Muscle of leg (tissue), 11 donors: ENCODE measurements around the gene TAF15. TPM values are rescaled to one million over a fixed set of nuclear protein-coding genes. Genes with fewer than 3 reads are reported as not detected.

Source experiments
- DNase-seq: peaks from one replicate; pipeline ENCODE4 v3.0.0; 2013
- H3K27ac ChIP-seq: one replicate; pipeline ENCODE4 v1.5.1; 2013; ENCODE audit warnings: mild to moderate bottlenecking, low read length, control low read depth
- H3K27me3 ChIP-seq: one replicate; pipeline ENCODE4 v1.6.1; 2013; ENCODE audit warnings: low read length; ENCODE audit not compliant: control insufficient read depth, insufficient read depth
- H3K36me3 ChIP-seq: one replicate; pipeline ENCODE4 v1.6.1; 2013; ENCODE audit warnings: low read length; ENCODE audit not compliant: control insufficient read depth, insufficient read depth
- H3K4me1 ChIP-seq: one replicate; pipeline ENCODE4 v1.6.1; 2013; ENCODE audit warnings: low read length; ENCODE audit not compliant: control insufficient read depth, insufficient read depth
- H3K4me3 ChIP-seq: one replicate; pipeline ENCODE4 v1.5.1; 2013; ENCODE audit warnings: low read length, control low read depth
- H3K9me3 ChIP-seq: replicated peaks from 2 replicates; pipeline ENCODE4 v1.6.1; 2013; ENCODE audit warnings: low read depth, low read length; ENCODE audit not compliant: control insufficient read depth
- WGBS: methylation state at CpG from one replicate; pipeline ENCODE4 v1.1.5; 2013; ENCODE audit warnings: missing lambda C conversion rate; ENCODE audit not compliant: insufficient coverage; 5-methylcytosine and 5-hydroxymethylcytosine counted together
- polyA plus RNA-seq, 8 donors: library from polyadenylated mRNA; unstranded; fragments of 120-200 nt; gene quantifications; one replicate each; pipeline versions ENCODE4 v1.2.1 to v1.2.3, GENCODE V29; 2013; ENCODE audit warnings: inconsistent platforms in 1 of 8, low replicate concordance in 1 of 8; ENCODE audit not compliant: insufficient read length in 8 of 8, insufficient read depth in 1 of 8
- total RNA-seq: library from RNA; stranded (reverse); fragments of 120-200 nt; gene quantifications from one replicate; pipeline ENCODE4 v1.2.4, GENCODE V29; 2013

TAF15 gene
- total and polyA plus RNA-seq, 9 donors = 26.9 to 162 (median 140) TPM

DNA sequence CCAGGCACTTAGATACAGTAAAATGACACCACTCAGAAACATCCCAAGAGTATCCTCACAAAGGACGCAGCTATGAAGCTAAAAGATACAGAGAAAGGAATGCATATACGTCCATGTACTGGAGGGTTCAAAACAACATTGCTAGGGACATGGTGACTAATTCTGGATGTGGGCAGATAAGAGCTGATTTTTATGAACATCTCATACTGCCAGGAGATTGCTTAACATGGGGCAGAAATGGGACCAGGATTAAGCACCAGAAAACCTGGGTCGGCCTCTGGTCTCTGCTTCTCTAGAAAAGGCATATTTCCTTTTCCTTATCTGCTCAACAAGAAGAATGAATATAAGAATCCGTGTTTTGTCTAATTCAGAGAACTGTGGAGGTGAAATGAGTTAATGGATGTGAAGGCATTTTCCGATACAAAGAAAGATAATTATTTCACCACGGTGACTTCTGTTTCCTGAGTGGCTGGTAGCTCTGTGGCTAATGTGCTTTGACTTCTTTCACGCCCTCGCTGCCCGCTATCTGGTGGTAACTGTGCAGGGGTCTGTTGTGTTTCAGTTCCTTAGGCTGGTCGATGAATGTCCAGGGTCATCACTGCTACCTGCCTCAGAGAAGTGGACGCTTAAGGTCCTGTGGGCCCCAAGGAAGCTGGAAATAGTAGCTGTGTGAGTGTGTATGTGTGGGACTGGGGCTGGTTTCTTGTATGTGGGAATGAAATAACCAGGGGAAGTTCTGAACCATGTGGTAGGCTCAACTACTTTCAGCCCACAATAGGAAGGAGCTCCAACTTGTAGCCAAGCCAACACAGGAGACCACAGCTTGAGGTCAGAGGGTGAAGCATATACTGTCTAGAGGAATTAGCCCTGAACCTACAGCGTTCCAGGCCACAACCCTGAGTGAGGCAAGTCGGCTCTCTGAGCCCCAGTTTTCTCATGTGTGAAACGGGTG is 86.6 kb downstream of the TAF15 start:
- no peak for DNase-seq
- no peaks in the 10 kb centered on the region for H3K27me3 ChIP-seq
- no peaks in the 10 kb centered on the region for H3K4me1 ChIP-seq
- H3K36me3 ChIP-seq = no peaks in the 10 kb centered on the region
- 79% methylated on average over 9 of the region's 14 CpGs for WGBS
- H3K4me3 ChIP-seq = no peak overlapping the region
- H3K9me3 ChIP-seq = no peaks in the 10 kb centered on the region
- H3K27ac ChIP-seq = no peak overlapping the region

Other genes with a start within 250 kb of the TAF15 start
- gene SLFN14, start 248.7 kb upstream of the TAF15 start, total RNA-seq = 0.22 TPM
- gene SLFN14, start 248.7 kb upstream of the TAF15 start, polyA plus RNA-seq = under 1 TPM; 0.07 to 0.32 (median 0.18) TPM
- 8.2 TPM for gene PEX12, start 230.9 kb upstream of the TAF15 start, total RNA-seq
- 1 to 10 TPM; 6.1 to 9.1 (median 7.3) TPM for gene PEX12, start 230.9 kb upstream of the TAF15 start, polyA plus RNA-seq
- 45.4 TPM for gene AP2B1, start 222.2 kb upstream of the TAF15 start, total RNA-seq
- gene AP2B1, start 222.2 kb upstream of the TAF15 start, polyA plus RNA-seq = 10 to 100 TPM; 65.0 to 92.9 (median 75.9) TPM
- gene RASL10B, start 77.8 kb upstream of the TAF15 start, total RNA-seq = 1.9 TPM
- gene RASL10B, start 77.8 kb upstream of the TAF15 start, polyA plus RNA-seq = 1 to 10 TPM; 3.1 to 5.1 (median 4.2) TPM
- gene GAS2L2, start 56.2 kb upstream of the TAF15 start, total RNA-seq = 0.04 TPM
- gene GAS2L2, start 56.2 kb upstream of the TAF15 start, polyA plus RNA-seq = not detected
- gene C17orf50, start 48.6 kb upstream of the TAF15 start, total RNA-seq = not detected
- not detected for gene C17orf50, start 48.6 kb upstream of the TAF15 start, polyA plus RNA-seq
- gene MMP28, start 13.8 kb upstream of the TAF15 start, total RNA-seq = 3.5 TPM
- gene MMP28, start 13.8 kb upstream of the TAF15 start, polyA plus RNA-seq = 1 to 10 TPM; 1.9 to 4.3 (median 3.5) TPM
- not detected for gene HEATR9, start 59.4 kb downstream of the TAF15 start, total RNA-seq
- under 1 TPM in 3 of 8 donors, not detected in 5; 0.09 to 0.17 (median 0.10) TPM for gene HEATR9, start 59.4 kb downstream of the TAF15 start, polyA plus RNA-seq
- 0.75 TPM for gene CCL5, start 70.9 kb downstream of the TAF15 start, total RNA-seq
- gene CCL5, start 70.9 kb downstream of the TAF15 start, polyA plus RNA-seq = 1 to 10 TPM in 3 of 8 donors, under 1 TPM in 5; 0.60 to 1.7 (median 0.87) TPM
- gene RDM1, start 121.3 kb downstream of the TAF15 start, total RNA-seq = 0.58 TPM
- 1 to 10 TPM in 2 of 8 donors, under 1 TPM in 6; 0.39 to 1.4 (median 0.78) TPM for gene RDM1, start 121.3 kb downstream of the TAF15 start, polyA plus RNA-seq
- gene LYZL6, start 134.2 kb downstream of the TAF15 start, total RNA-seq = not detected
- not detected for gene LYZL6, start 134.2 kb downstream of the TAF15 start, polyA plus RNA-seq
- 0.22 TPM for gene CCL16, start 172.0 kb downstream of the TAF15 start, total RNA-seq
- under 1 TPM; 0.11 to 0.53 (median 0.18) TPM for gene CCL16, start 172.0 kb downstream of the TAF15 start, polyA plus RNA-seq
- gene CCL14, start 177.2 kb downstream of the TAF15 start, total RNA-seq = 15.2 TPM
- gene CCL14, start 177.2 kb downstream of the TAF15 start, polyA plus RNA-seq = 10 to 100 TPM; 17.7 to 32.3 (median 25.3) TPM
- not detected for gene CCL15, start 192.1 kb downstream of the TAF15 start, total RNA-seq
- under 1 TPM in 1 of 8 donors, not detected in 7; 0.63 TPM for gene CCL15, start 192.1 kb downstream of the TAF15 start, polyA plus RNA-seq
- gene CCL23, start 208.5 kb downstream of the TAF15 start, total RNA-seq = not detected
- under 1 TPM in 1 of 8 donors, not detected in 7; 1.00 TPM for gene CCL23, start 208.5 kb downstream of the TAF15 start, polyA plus RNA-seq